Upper lobe of left lung (tissue), 4 donors: ENCODE results near the gene PRDM11.

Source experiments
- EP300 ChIP-seq, 4 donors: sonication (generic); formaldehyde crosslinking; IDR thresholded peaks; one replicate each; pipeline ENCODE4 v1.5.1; 2017; ENCODE audit warnings: antibody characterized with exemption in 4 of 4, control low read depth in 2 of 4
- POLR2A ChIP-seq, 4 donors: fragments of 450-650 bp; IDR thresholded peaks; one replicate each; pipeline ENCODE4 v1.5.1; 2016 to 2017; ENCODE audit warnings: antibody characterized with exemption in 4 of 4, mild to moderate bottlenecking in 2 of 4
- POLR2AphosphoS5 ChIP-seq, 2 donors: sonication (generic); formaldehyde crosslinking; IDR thresholded peaks; one replicate each; pipeline ENCODE4 v1.5.1; 2017; ENCODE audit warnings: antibody characterized with exemption in 2 of 2
- TF ChIP-seq, protein P1 (sequence below), 6 experiments: fragments of 450-650 bp in 4 of 6; fragments of 200-600 bp in 2 of 6; sonication (generic) in 2 of 6; IDR thresholded peaks; one replicate each; pipeline ENCODE4 v1.5.1; 2016 to 2019; ENCODE audit warnings: antibody characterized with exemption in 6 of 6

DNA sequence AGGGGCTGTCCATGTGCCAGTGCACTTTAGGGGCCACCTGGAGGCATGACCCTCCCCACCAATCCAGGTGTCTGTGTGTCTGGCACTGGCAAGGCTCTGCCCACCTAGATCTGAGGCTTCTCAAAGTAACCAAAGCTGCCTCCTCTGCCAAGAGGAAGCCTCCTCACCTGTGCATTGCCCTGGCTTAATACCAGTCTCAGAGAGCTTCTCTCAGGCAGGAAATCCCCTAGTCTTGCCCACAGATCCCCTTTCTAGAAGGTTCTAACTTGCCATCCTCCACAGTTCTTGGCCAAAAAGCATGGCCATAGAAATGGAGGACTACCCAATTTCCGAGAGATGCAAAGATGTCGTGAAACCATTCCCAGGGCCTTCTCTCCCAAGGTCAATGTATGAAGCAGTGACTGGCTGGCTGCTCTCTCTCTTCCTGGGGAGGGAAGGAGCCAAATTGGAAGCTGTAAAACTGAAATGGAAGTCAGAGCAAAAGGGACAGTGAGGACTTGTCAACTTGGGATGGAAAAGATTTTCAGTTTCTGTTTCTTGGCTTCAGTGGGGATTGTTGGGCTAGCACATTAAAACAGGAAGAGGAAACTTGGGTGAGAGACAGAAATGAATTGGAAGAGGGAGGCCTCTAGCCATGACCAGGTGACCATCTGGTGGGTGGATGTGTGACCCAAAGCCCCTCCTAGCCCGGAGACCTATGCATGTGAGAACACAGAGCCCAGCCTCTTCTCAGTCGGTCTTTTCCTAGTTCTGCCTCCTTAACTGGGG is 68.8 kb downstream of the PRDM11 start:
- TF ChIP-seq POLR2A (IDR thresholded peaks at IDR 0.05) (no peak), POLR2AphosphoS5 (IDR thresholded peaks at IDR 0.05) (no peak), EP300 (IDR thresholded peaks at IDR 0.05) (no peak)
- TF ChIP-seq, protein P1, sequence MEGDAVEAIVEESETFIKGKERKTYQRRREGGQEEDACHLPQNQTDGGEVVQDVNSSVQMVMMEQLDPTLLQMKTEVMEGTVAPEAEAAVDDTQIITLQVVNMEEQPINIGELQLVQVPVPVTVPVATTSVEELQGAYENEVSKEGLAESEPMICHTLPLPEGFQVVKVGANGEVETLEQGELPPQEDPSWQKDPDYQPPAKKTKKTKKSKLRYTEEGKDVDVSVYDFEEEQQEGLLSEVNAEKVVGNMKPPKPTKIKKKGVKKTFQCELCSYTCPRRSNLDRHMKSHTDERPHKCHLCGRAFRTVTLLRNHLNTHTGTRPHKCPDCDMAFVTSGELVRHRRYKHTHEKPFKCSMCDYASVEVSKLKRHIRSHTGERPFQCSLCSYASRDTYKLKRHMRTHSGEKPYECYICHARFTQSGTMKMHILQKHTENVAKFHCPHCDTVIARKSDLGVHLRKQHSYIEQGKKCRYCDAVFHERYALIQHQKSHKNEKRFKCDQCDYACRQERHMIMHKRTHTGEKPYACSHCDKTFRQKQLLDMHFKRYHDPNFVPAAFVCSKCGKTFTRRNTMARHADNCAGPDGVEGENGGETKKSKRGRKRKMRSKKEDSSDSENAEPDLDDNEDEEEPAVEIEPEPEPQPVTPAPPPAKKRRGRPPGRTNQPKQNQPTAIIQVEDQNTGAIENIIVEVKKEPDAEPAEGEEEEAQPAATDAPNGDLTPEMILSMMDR (IDR thresholded peaks at IDR 0.05) = no peak
